ENCODE data around the gene SCRN1.
"Not testable (repeated sequence)": the region's sequence is repeated elsewhere in the genome, so short reads cannot be mapped to it uniquely, and the experiment has no call there.

Gene SCRN1

DNA sequence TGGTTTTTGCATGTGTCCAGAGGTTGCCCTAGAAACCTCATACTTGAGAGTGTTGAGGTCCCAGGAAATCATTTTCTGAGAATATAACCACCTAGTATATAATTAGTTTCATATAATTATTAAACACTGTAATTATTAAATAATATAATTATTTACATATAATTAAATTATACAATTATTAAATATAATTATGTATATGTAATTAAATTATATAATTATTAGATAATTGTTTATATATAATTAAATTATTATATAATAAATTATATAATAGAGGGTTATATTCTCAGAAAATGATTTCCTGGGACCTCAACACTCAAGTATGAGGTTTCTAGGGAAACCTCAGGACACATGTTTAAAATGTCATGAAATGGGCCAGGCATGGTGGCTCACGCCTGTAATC is 27.6 kb downstream of the SCRN1 start:
- no peak for DNase-seq

GRCh38 chr7:29961611-29962010 is 28.0 kb downstream of the SCRN1 start:
- DNase-seq, result not testable (repeated sequence)

DNA sequence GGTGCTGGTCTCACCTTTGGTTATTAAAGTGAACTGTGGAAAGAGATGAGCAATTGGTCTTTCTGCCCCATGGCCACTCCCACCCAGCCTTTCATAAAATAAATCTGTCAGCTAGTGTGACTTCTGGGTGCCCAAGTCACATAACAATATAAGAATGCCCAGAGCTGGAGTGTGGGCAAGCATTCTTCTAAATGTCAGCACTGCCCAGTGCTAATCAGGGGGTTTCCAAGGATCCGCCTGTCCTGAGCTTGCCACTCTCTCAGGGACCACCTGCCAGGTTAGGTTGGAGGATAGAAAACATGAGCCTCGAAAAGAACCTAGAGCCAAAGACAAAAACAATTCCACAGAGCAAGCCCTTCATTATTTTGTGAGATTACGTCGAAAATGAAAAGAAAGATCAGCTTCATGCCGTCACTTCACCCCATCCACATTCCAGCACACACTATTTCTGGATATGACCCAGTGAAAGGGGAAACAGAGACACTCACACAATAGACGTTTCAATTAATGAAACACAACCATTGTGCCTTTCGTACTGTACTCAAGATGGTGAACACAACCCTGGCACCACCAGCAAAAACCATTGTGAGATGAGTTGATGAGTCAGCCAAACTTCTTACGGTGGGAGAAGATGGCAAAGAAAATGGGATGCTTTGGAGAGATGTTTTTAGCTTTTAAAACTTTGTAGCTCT is 30.8 kb downstream of the SCRN1 start:
- no peak for DNase-seq

DNA sequence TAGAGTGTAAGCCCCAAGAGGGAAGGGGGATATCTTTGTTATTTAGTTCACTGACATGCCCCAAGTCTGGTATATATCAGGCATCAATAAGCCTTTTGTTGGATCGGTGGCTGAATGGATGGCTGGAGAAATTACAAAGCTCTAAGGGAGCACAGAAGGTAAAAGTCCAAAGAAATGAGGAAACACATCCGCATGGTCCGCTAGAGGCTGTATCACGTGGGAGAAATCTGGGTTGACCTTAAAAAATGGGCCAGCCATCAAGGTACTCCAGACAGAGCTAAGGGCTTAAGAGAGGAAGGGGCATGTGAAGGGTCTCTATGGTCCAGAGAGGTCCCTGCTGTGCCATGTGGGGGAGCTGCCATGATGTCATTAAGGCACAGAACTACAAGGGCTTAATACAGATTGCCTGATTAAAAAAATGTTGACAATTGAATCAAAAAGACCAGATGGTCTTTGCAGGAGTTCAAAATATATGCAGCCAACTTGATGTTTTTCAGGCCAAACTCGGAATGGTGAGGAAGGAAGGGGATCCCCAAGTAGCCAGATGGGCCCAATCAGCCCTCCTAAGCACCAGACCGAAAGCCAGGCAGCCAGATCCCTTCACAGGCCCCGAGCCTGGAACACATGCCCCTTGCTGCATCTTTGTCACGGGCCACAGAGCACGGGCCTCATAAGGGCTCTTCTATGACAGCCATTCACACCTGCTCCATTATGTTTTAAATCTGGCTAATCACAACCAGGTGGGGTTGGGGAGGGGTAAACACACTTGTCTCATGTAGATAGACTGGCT is 31.9 kb downstream of the SCRN1 start:
- DNase-seq, result no peak

DNA sequence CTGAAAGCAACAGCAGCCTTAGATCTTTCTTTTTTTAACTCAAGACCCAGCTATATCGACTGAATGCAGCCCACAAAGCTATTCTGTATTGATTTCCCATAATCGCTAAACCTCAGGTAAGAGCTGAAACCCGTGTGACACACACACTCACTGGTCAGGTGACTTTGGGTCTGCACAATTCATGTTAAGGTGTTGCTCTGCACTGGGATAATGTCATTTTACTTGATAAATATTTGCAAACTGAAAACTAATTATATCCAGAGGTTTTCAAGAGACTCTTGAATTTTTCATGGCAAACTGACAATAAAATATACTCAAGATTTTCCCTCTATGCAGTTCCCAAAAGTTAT is 33.1 kb downstream of the SCRN1 start:
- DNase-seq, result no peak

DNA sequence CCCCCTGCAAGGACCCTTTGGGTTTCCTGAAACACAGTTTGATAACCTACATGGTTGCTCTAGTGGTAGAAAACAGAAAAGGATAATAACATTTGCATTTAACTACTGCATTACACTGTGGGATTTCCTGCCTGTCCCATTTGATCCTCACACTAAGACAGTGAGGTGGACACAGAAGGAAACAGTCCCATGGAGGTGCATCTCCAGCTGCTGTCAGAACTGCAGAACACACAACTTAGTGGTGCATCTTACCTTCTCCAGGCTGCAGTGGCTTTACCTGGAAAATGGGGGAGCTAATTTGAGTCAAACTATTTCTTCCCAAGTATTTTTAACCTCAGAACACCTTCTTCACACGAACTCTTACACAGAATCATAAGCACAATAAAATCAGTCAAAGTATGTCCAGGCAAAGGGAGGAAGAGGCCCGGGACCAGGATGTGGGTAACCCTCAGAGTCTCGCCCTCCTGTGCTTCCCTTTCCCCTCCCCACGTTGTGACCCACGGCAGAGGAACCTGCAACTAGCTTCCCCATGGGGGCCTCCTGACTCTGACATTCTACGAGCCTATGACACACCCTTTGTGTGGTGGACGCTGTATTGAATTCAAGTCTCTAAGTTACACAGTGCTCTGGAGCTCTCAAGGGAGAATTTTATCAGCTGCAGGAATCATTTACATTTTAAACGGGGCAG is 33.7 kb downstream of the SCRN1 start:
- DNase-seq, result no peak

GRCh38 chr7:29955075-29955792 is 34.4 kb downstream of the SCRN1 start:
- no peak for DNase-seq

DNA sequence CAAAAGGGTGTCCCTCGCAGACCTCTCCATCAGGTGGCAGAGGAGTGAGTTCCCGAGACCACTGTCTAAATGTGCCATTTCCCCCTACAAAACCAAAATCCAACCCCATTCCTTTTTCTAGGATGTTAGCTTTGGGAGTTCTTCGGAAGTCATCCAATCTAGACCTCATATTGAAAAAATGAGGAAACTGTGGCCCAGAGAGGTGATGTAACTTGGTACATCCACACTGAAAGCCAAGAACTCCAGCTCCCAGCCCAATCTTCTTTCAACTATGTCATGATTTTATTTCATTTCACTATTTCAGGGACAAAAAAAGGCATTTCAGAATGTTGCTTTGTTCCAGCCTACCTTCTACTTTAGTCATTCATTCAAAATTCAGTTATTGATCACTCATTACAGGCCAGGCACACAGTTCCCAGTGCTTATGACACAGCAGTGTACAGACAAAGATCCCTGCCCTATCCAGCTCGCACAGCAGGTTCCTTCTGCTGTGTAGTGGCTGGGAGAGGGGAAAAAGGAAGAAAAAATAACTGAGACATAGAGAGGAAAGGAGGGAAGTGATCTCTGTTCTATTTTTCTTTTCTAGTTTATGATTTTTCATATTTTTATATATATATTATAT is 35.8 kb downstream of the SCRN1 start:
- DNase-seq, result no peak

- DNase-seq, result no peak
These were observed 38.4 kb downstream of the SCRN1 start for GRCh38 chr7:29951206-29951605.

- DNase-seq, result no peak
These were observed 39.1 kb downstream of the SCRN1 start for GRCh38 chr7:29950480-29950879.

GRCh38 chr7:29948587-29948986 is 41.0 kb downstream of the SCRN1 start:
- DNase-seq, result no peak

DNA sequence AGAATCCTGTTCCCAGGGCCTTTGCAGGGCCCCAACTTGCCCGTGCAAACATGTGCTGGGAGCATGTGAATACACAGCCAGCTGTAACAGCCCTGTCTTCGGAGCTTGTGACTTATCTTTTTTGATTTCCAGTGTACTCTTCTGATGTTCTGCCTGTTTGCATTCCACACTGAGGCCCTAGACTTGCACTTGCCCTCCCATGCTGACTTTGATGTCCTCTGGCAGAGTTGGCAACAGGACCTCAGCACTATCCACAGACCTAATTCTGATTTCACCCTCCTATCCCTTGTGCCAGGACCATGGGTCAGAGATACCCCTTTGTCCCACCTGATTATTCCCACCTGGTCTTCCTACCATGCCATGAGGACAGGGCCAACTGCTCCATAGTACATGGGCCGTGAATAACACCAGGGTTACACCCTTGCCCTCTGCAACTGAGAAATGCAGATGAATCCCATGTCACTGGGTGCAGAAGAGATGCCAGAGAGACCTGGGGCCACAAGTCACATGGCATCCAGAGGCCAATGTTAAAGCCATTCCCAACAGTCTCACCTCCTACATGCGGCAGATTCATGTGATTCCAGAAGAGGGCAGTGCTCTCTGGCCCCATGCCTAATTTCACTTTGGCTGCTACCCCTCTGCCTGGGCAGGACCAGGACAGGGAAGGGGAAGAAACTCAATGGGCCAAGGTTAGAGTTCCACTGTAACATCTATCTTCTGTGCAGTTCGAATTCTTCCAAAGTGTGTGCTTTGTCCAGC is 43.0 kb downstream of the SCRN1 start:
- DNase-seq, result peak; percentile 52

GRCh38 chr7:29945259-29945809 is 44.3 kb downstream of the SCRN1 start:
- no peak for DNase-seq

GRCh38 chr7:29940199-29940598 is 49.4 kb downstream of the SCRN1 start:
- no peak for DNase-seq

GRCh38 chr7:29937132-29937531 is 52.5 kb downstream of the SCRN1 start:
- DNase-seq, result no peak

DNA sequence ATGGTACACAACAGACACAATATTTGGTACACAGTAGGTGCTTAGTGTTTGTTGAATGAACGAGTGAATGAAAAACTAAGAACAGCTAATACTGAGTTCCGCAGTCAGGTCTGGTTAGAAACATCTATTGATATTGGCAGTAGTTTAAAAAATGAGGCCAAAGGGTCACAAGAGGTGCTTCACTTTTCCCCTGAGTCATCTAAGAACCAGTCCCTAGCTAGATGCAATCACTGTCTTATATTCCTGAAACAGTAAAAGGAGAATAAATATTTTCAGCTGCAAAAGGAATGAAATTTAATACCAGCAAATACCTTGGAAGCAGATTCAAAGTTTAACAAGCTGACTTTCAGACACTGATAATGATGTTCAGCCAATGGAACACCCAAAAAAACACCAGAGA is 54.5 kb downstream of the SCRN1 start:
- no peak for DNase-seq

DNA sequence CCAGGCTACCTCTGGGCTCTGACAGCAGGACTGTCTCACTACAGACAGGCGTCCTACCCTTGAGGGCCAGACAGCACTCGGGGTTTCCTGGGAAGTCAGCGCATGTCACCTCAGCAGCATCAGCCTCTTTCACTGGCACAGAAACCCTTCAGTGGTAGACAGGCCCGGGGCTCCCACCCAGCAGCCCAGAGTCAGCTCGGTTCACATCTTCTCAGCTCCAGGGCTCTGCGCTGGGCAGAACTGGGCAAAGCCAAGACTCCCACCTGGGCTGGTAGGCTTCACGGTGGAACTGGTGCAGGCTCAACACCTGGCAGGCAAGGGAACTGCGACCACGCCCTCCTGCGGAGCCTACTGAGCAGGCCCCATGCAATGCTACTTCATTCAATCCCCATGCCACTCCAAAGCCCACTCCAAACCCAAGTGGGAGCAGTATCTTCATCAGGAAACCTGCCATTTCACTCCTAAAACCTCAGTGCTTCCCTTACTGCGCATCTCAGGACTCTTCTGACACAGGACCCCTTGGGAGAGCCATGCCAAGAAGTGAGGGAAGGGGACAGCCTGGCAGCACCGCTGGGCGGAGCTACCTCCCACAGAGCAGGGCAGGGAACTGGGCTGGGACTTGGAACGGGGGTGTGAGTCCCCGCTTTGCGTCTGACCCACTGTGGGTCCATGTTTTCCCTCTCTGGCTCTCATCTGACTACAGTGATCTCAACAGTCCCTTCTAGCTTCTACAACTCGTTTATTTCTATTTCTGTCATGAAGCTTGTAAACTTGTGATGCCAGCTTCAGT is 60.4 kb downstream of the SCRN1 start:
- DNase-seq, result no peak

DNA sequence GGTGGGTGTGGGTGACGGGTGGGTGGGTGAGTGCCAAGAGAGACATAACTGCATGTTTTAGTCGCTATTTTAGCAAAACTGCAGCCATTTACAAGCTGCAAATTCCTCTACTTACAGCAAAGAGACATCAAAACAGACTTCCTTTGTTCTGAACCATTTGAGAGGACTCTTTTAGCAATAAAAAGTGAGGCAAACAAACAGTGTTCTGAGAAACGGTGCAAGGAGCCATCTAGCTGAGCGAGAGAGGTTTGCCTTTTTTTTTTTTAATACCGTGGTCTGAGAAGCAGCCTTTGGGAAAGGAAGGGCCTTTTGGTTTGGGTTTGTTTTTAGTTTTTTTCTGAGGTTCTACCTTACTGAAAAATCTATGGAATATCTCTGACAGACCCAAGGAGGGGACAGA is 62.9 kb downstream of the SCRN1 start:
- DNase-seq, result no peak

- no peak for DNase-seq
These were observed 63.4 kb downstream of the SCRN1 start for GRCh38 chr7:29926216-29926615.

- DNase-seq, result no peak
These were observed 64.9 kb downstream of the SCRN1 start for GRCh38 chr7:29924684-29925083.

DNA sequence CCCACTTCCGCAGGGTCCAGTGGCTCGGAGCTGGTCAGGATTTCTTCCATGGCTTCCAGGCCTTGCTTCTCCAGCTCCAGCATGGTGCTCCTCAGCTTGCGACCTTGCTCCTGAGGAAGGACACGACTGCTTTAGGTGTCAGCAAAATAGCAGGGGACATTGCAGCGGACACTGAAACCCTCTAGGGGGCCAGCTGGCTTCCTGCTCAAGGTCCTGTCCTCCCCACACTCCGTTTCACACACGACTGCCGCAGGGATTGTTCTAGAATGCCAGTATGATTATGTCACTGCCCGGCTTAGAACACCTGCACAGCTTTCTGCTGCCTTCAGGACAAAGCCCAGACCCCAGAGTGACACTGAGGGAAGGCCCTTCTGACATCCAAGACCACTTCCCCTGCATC is 65.6 kb downstream of the SCRN1 start:
- peak; percentile 37 for DNase-seq
